ENCODE measurements around the gene CADM2. TPM values are rescaled to one million over a fixed set of nuclear protein-coding genes. Genes with fewer than 3 reads are reported as not detected.

Gene CADM2
- polyA plus RNA-seq, 3 donors: 0.45 to 0.87 (median 0.83) TPM

DNA sequence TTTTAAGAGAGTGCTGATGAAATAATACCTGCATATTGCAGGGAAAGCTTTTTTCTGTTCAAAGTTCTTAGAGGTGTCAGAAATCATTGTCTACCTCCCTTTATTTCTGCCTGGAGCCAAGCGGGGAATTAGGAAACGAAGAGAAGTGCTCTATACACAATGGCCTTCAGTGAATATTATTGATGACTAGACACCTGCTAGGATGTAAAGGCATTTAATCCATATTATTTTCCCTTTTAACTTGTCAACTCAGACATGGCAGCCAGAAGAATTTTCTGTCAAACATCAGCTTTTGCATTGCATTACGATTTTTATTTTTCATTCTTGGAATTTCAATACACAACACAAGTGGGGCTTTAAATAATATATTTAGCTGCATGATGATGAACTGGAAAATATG, 24.7 kb downstream of the CADM2 start:
- no peak for DNase-seq (ENCODE audit: low read depth in 3 of 3, low spot score in 2 of 3)

DNA sequence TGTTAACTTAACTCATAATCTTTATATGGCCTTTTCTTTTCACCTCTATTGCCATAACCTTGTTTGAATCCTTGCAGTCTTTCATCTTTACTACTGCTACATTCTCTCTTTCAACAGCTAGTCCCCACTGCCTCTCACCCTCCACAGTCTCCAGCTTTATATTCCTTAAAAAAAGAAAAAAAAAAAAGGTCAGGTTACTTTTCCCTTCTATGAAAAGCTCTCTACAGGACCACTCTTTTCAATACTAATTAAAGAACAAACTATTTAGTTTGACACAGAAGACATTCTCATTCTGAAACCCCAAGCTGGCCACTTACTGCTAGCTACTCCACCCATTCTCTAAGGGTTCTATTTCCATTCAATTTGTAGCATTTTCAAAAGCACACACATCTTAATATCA, 25.6 kb downstream of the CADM2 start:
- no peak for DNase-seq (ENCODE audit: low read depth in 3 of 3, low spot score in 2 of 3)

DNA sequence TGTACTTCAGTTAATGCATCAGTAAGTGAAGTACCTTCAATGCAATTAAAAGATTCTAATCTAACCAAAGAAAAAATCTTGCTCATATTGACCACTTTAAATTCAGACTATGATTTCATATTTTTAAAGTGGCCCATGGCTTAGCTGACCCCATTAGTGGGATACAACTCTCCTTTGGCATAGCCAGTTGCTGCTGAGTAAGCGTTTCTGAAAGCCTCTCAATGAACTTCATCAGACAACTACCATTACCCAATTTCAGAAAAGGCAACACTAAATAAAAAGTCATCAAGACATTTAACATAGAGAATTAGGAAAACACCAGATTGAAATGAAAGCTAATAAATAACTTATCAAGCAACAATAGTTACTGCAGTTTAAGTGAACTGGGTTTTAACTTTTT, 27.0 kb downstream of the CADM2 start:
- DNase-seq (ENCODE audit: low read depth in 3 of 3, low spot score in 2 of 3): no peak

DNA sequence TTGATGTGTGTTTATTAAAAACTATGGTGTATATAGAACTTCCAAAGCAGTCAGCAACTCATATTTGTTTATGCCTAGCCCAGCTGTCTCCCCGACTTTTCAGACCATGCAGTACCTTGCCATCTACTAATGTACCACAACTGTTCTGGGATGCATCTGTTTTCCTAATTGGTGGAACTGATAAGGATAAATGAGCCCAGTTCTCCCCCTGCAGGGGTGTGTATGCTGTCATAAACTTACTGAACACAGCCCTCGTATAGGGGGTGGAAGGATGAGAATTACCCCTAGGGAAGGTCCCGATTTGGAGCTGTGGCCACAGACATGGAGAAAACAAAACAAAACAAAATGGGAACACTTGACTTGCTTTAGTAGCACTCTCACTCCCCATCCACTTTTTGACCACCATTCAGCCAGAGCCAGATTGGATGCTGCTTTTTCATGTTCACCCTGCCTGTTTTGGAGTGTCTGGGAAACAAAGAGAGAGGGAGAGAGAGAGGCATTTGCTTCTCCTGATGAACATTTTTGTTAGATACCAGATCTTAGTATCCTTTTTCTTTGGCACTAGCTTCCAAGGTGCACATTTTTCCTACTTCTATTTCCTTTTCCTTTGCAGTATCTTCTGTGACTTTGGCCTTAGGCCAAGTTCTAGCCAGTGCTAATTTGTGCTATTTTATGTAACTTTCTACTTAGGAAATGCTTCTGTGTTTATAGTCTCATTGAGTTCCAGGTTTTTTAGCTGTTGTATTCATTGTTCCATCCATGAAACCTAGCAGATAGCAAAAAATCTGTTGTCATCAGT, 29.1 kb downstream of the CADM2 start:
- DNase-seq (ENCODE audit: low read depth in 3 of 3, low spot score in 2 of 3): no peak

DNA sequence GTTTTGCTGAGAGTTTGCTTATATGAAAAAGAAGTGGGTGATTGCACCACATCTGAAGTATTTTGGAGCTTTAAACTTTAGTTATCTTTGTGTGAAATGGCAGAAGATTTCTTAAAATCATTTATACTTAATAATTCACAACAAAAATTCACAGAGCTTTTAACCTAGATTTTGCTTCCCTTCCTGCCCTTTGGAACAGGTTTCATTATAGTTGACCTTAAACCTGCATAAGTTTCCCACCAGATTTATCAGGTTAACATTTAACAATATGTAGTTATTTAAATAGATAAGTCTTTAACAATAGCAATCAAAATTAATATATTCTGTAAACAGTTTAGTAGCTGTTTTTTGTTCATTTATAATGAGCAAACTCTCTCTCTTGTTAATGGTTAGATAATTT, 30.3 kb downstream of the CADM2 start:
- DNase-seq (ENCODE audit: low read depth in 3 of 3, low spot score in 2 of 3): no peak

DNA sequence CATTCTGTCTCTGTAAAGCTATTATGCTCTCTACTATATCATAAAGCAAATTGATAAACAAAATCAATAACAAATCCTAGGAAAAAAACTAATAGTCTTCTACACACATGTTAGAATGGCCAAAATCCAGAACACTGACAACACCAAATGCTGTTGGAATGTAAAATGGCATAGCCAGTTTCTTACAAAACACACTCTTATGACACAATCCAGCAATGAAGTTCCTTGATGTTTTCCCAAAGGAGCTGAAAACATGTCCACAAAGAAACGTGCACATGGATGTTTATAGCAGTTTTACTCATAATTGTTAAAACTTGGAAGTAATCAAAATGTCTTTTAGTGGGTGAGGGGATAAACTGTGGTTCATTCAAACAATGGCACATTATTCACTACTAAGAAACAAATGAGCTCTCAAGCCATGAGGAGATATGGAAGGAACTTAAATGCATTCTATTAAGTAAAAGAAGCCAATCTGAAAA, 32.7 kb downstream of the CADM2 start:
- DNase-seq (ENCODE audit: low read depth in 3 of 3, low spot score in 2 of 3): no peak

DNA sequence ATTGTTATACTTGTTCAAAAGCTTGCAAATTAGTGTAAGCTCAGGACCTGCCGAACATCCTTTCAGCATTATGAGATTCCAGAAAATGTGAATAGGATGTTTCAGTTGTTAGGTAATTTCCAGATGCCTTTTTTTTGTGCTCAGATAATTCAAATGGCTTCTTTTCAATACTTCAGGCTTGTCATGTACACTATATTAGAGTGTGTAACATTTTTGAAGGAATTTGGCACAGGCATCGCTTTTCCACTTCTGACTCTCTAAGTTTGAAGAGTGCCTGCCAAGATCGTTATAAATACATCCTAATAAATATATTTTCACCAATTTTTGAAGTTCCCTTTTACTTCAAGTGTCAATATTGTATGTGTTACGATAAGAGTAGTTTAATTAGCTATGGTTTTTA, 35.2 kb downstream of the CADM2 start:
- no peak for DNase-seq (ENCODE audit: low read depth in 3 of 3, low spot score in 2 of 3)

DNA sequence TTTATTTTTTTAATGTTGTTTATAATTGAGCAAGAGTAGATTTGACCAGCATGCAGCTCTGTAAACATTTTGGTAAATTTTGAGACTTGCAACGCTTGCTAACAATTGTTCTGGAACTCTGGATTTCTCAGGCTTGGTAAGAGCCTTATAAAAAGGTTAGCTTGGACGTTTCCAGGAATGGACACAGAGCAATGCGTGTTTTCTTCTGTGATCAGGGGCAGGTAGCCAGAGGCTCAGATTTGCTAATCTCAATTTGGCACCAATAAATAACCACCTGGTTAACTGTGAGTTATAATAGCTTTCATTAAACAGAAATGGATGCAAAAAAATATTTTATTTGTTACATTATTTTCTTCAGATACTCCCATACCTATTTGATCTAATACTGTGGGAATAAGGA, 39.8 kb downstream of the CADM2 start:
- no peak for DNase-seq (ENCODE audit: low read depth in 3 of 3, low spot score in 2 of 3)

DNA sequence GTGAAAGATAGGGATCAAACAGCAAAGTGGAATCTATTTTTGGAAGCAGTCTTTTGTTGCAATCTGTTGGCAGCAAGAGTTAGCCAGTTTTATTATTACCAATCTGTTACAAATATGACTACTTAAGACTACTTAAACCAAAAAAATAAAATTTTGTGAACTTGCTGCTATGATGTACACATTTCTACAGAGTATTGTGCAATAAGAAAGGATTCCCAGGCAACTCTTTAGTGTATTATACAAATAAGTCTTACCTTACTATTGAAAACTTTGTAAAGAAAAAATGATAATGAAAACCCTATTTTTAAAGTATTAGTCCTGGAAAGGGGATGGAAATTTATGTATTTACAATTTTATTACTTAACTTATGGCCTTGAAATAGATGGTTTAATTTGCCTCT, 44.7 kb downstream of the CADM2 start:
- DNase-seq (ENCODE audit: low read depth in 3 of 3, low spot score in 2 of 3): no peak

DNA sequence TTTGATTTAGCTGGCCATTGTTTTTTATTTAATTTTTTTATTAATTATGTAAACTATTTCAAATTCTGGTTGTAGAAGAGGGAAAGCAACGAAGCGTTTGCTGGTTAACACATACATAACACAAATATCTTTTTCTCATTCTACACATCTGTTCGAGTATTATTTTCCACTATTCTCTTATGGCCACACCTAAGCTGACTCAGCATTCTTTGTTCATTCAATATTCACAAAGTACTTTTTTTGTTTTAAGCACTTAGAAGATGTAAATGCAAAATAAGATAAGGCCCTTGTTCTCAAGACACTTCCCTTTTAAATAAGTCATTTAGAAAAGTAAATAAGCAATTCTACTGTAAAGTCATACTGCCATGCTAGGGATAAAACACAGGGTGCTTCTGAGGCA, 45.4 kb downstream of the CADM2 start:
- no peak for DNase-seq (ENCODE audit: low read depth in 3 of 3, low spot score in 2 of 3)

DNA sequence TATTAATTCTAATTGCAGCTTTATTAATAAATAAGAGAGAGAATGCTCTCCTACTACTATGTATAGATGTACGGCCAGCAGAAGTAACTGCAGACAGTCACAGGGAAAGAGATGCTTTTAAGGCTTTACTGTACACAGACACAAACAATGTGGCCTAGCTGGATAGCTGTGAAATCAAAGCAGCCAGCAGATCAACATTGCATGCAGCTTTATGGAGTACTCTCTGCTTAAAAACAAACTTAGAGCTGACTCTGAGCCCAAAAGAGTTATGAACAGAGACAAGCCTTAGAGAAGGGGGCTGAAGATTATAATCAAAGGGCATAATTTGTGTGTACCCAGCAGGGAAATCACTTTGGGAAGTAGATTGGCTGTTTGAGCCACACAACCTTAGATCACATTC, 47.2 kb downstream of the CADM2 start:
- DNase-seq (ENCODE audit: low read depth in 3 of 3, low spot score in 2 of 3): no peak

DNA sequence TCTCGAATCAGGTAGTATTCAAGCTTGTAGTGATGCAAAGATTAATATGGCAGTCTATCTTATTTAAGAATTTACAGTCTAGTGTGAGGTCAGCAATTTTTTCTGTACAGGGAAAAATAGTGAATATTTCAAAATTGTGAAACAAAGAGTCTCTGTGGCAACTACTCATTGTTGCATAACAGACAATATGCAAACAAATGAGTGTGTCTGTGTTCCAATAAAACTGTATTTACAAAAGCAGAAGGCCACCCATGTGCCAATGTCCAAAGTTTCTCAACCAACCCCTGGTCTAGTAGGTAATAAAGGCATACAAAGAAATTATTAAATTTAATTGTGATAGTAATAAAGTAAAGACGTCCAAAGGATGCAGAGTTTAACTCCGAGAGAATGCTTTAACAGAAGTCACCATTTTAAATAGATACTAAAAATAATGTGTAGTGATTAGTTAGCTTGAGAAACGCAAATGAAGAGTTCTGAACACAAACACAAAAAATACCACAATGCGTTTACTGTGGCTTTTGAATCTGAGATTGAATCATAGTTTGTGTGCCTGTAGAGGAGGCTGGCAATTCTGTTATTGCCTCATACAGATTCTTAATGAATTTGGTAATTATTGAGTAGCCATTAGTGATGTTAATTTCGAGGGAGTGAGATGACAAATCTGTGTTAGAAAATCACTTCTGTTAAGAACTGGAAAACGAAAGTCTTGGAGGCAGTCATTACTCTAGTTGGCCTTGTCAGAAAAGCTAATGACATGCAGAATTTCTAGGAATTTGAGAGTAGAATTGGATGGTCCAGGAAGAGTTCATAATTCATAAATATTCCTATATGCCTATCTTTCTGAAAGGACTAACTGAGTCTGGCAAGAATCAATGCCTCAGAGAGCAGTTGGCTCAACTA, 48.7 kb downstream of the CADM2 start:
- DNase-seq (ENCODE audit: low read depth in 3 of 3, low spot score in 2 of 3): no peak

DNA sequence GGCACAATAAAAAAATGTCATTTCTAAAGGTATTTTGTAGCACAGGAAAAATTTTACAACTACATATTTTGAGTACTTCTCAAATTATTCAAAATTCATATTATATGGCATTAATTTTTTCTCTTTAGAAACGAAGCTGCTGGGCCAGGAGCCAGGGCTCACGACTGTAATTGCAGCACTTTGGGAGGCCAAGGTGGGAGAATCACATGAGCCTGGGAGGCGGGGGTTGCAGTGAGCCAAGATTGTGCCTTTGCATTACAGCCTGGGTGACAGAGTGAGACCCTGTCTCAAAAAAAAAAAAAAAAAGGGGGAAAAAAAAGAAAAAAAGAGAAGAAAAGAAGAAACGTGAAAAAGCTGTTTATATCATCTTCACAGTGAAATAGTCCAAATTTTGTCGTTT, 62.0 kb downstream of the CADM2 start:
- no peak for DNase-seq (ENCODE audit: low read depth in 3 of 3, low spot score in 2 of 3)

DNA sequence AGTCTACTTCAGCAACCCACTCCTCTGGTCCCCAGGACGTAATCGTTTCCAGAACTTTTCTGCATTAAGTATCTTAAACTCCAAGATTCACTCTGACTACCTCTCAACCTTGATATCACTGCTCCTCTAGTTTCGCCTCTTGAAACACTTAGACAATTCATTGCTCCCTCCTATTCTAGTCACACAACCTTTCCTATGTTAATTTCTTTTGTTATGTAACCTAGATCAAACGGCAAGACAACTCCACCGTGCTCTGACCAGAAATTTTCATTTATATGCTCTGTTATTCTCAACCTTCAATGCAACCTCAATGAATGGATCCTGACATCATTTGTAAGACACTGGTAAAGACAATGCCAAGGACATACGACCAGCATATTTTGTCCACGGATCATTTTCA, 71.3 kb downstream of the CADM2 start:
- no peak for DNase-seq (ENCODE audit: low read depth in 3 of 3, low spot score in 2 of 3)

DNA sequence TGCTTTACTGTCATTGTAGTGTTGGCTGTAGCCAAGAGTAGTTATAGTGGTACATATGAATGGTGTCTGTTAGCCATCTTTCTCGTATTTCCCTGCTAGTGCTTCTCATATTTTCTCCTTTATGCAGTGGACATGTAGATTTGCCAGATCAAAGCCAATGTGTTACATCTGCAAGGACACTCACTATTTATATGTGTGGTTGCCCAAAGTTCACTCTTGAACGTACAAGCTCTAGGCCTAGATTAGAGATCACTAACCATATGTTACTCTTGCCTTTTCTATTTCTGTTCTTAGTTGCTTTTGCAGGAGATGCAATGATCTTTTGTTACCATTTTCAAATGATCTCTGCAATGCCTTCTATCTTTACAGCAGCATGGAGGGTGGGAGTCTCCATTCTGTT, 78.4 kb downstream of the CADM2 start:
- DNase-seq (ENCODE audit: low read depth in 3 of 3, low spot score in 2 of 3): no peak

DNA sequence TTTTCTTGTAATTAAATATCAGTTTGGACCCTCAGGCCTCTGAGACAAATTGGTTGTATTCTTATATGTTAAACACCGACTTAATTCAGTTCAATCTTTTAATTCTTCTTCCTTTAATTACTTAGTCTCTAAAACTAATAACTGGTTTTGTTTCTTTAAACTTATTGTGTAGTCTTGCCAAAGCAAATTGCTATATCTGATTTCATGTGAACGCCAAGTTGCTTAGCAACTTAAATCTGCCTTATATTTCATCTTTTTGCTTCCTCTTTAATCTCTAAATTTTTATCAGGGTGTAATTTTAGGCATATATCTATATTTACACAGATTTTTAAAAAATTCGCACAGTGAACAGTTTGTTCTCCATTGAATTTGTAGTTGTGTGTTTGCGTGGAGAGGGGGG, 82.2 kb downstream of the CADM2 start:
- DNase-seq (ENCODE audit: low read depth in 3 of 3, low spot score in 2 of 3): no peak

DNA sequence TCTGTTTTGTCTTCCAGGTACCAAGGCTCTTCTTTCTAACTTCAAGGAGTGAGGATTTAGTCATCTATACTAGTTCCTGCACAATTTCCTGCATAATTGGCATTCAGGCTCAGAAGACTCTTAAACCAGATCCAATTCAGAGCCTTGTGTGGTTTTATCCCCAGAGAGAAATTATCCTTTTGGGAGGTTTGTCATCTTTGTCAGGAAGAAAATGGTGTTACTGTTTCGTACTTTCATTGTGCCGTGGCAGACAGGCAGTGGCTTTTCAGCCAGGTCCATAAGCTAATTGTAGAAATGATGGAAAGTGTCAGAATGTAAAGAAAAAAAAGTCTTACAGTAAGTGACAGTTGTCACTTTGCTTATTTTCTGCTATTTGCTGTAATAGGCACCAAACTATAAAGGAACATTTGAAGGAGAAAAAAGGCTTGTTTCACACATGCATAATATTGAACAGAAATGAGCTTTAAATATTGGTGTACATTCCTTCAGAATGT, 82.8 kb downstream of the CADM2 start:
- no peak for DNase-seq (ENCODE audit: low read depth in 3 of 3, low spot score in 2 of 3)

DNA sequence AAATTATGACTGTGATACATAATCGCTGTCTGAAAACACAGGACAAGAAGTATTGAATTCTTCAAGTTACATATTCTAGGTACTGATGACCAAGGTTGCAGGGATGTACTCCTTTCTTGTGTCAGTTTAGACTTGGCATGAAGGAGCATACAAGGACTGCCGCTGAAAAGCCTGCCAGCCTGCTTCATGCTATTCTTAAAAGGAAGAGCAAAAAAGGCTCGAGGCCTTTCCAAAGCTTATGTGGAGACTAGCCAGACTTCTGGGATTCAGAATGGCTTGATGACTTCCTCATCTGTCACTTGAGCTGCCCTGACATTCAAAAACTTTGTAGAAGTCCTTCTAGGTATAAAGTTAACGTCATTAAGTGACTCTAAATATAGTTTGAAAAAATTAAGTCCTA, 92.0 kb downstream of the CADM2 start:
- DNase-seq (ENCODE audit: low read depth in 3 of 3, low spot score in 2 of 3): no peak

DNA sequence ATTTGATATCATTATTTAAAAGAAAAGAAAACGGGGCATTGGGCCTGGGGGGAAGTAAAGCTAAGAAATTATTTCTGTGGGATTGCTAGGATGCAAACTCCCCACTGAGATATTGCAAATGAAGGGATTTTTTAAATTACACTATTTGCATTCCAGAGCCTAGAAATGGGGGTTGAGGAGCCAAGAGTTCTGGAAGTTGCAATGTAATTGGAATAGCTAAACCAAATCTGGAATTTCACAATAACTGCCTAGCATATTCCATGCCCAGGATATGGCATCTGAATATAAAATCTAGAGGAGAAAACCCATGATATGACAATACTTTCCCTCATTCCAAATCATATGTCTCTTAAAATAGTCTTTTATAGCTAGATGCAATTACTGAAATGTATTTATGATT, 93.0 kb downstream of the CADM2 start:
- DNase-seq (ENCODE audit: low read depth in 3 of 3, low spot score in 2 of 3): no peak

DNA sequence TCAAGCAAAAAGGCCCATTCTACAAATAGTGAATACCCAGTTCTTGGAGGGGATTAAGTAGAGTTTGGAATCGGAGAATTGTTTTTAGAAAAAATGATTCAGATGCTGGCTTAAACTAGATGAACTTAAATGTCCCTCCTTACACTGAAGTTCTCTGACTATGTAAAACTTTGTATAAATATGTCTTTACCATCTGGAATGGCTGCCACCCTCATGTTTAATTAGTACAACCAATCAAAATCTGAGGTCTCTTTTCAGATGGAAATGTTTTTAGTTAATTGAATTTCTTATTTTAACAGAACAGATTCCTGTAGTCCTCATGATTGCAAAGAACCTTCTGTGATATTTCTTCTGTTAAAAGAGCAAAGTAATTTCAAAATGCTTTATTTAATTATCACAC, 94.8 kb downstream of the CADM2 start:
- no peak for DNase-seq (ENCODE audit: low read depth in 3 of 3, low spot score in 2 of 3)

DNA sequence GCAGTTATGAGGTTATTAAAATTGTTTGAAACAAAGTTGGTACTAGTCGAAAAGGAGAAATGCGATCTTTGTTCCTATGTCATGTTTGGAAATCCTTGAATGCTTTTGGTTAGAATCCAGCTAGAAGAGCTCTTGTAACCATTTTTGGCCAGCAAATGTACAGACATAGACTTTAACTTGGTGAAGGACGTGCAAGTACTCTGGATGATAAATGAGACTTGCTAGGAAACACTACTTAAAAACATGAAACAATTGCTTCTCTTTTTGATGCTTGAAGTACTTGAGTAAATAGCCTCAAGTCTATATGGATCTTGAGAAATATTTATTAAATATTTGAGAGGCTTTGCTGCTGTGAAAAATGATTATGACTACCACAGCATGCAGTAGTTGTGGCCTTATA, 95.8 kb downstream of the CADM2 start:
- DNase-seq (ENCODE audit: low read depth in 3 of 3, low spot score in 2 of 3): no peak

DNA sequence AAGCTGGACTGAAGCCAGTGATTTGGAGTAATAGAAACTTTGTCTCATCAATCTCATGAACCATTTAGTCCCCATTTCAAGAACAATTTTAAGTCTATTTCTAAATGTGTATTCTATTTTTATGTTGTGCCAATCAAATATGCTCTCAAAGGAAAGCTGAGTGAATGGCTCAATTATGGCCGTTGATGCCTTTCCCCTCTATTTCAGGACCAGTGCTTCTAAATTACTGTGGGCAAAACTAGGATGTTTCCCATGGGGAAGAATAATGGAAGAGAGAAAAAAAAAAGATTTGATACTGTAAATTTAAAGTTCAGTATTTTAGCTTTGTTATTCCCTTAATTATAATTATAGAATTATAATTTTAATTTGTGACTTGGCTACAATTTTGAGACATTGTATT, 110.1 kb downstream of the CADM2 start:
- DNase-seq (ENCODE audit: low read depth in 3 of 3, low spot score in 2 of 3): no peak
